ENCODE results near the gene MMP28.

MMP28 gene

DNA sequence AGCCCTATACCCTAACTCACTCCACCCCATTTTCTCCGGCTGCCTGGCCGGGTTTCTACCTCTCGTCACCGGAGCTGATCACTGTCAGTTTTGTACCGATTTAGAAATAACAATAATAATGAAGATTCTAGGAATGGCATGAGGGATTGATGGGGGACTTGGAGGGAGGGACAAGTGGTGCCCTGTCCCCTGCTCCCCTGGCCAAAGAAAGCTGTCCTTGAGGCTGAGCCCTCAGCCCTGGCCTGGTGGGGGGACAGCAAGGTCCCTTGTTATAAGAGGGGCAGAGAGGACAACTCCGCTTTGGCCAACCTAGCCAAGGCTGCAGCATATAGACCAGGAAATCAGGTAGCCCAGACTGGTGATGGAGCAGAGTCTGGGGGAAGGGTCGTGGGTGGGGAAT, 52.9 kb downstream of the MMP28 start:
- TF ChIP-seq, protein P1, sequence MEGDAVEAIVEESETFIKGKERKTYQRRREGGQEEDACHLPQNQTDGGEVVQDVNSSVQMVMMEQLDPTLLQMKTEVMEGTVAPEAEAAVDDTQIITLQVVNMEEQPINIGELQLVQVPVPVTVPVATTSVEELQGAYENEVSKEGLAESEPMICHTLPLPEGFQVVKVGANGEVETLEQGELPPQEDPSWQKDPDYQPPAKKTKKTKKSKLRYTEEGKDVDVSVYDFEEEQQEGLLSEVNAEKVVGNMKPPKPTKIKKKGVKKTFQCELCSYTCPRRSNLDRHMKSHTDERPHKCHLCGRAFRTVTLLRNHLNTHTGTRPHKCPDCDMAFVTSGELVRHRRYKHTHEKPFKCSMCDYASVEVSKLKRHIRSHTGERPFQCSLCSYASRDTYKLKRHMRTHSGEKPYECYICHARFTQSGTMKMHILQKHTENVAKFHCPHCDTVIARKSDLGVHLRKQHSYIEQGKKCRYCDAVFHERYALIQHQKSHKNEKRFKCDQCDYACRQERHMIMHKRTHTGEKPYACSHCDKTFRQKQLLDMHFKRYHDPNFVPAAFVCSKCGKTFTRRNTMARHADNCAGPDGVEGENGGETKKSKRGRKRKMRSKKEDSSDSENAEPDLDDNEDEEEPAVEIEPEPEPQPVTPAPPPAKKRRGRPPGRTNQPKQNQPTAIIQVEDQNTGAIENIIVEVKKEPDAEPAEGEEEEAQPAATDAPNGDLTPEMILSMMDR (IDR thresholded peaks at IDR 0.05): no peak
- H3K27ac ChIP-seq: no peak overlapping the region
- no peaks in the 10 kb centered on the region for H3K36me3 ChIP-seq
- H3K4me1 ChIP-seq: peaks cover 0 to 15% (median 7%) of the 10 kb centered on the region in 4 donors
- intact Hi-C loops (cut with DNase I; ENCODE audit: low total_unique reads): no loop called here
- no peak for DNase-seq
- no peak overlapping the region for H3K4me3 ChIP-seq
- peaks cover 0 to 65% of the 10 kb centered on the region in 2 donors for H3K27me3 ChIP-seq
- H3K9me3 ChIP-seq: no peaks in the 10 kb centered on the region

DNA sequence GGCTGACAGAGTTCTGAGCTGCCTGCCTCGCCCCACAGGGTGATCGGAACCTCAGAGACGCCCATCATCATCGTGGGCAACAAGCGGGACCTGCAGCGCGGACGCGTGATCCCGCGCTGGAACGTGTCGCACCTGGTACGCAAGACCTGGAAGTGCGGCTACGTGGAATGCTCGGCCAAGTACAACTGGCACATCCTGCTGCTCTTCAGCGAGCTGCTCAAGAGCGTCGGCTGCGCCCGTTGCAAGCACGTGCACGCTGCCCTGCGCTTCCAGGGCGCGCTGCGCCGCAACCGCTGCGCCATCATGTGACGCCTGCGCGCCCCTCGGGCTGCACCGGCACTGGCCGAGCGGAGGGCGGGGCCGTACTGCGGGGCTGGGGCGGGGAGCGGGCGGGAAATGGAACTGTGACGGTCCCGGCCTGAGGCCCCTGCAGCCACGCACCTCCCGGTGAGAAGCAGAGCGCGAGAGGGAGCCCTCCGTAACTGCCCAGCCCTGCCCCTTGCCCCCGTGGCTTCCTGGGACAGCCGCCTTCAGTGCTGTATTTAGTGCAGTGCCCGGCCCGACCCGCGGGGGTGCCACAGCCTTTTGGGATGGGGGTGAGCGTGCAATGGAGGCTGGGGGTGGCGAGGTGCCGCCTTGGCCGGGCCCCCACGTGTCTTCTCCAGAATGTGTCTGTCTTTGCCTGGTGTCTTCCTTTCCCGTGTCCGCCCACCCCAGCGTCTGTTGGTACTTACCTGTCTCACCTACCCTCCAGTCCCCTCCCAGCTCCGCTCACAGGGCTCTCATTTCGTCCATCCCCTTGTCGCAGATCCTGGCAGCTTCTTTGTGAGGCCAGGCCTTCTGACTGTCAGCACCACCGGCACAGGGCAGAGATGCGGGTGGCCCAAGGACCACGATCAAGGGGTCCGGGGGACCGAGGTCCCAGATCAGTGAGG, 54.2 kb downstream of the MMP28 start:
- TF ChIP-seq, protein P1 (IDR thresholded peaks at IDR 0.05): no peak
- H3K36me3 ChIP-seq: no peaks in the 10 kb centered on the region
- no peak overlapping the region for H3K27ac ChIP-seq
- DNase-seq: peak in 1 of 2 donors; percentile 60
- H3K9me3 ChIP-seq: no peaks in the 10 kb centered on the region
- H3K4me1 ChIP-seq: peaks cover 0 to 11% (median 7%) of the 10 kb centered on the region in 4 donors
- peaks cover 0 to 55% of the 10 kb centered on the region in 2 donors for H3K27me3 ChIP-seq
- H3K4me3 ChIP-seq: peak overlapping the region in 1 of 2 donors; percentile 22
- intact Hi-C loops (cut with DNase I; ENCODE audit: low total_unique reads): no loop called here

DNA sequence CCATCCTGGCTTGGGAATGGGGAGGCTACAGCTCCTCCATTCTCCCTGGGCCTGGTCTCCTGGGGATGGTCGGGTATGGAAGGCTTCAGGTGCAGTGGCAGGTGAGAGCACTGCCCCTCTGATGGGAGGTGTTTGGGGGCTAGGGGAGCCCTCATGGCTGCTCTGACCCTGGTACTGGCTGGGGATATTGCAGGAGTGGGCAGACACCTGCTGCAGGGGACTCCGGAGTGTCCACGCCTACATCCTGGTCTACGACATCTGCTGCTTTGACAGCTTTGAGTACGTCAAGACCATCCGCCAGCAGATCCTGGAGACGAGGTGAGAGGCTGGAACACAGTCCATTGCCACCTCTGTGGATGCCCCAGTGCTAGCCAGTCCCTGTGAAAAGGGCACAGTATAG, 55.2 kb downstream of the MMP28 start:
- Histone ChIP-seq H3K4me3 (no peak overlapping the region), H3K4me1 (peaks cover 0 to 11% (median 7%) of the 10 kb centered on the region in 4 donors), H3K27me3 (peaks cover 0 to 44% of the 10 kb centered on the region in 2 donors), H3K36me3 (no peaks in the 10 kb centered on the region), H3K27ac (no peak overlapping the region), H3K9me3 (no peaks in the 10 kb centered on the region)
- peak in 1 of 2 donors; percentile 40 for DNase-seq
- TF ChIP-seq, protein P1 (IDR thresholded peaks at IDR 0.05): no peak
- intact Hi-C loops (cut with DNase I; ENCODE audit: low total_unique reads): no loop called here

DNA sequence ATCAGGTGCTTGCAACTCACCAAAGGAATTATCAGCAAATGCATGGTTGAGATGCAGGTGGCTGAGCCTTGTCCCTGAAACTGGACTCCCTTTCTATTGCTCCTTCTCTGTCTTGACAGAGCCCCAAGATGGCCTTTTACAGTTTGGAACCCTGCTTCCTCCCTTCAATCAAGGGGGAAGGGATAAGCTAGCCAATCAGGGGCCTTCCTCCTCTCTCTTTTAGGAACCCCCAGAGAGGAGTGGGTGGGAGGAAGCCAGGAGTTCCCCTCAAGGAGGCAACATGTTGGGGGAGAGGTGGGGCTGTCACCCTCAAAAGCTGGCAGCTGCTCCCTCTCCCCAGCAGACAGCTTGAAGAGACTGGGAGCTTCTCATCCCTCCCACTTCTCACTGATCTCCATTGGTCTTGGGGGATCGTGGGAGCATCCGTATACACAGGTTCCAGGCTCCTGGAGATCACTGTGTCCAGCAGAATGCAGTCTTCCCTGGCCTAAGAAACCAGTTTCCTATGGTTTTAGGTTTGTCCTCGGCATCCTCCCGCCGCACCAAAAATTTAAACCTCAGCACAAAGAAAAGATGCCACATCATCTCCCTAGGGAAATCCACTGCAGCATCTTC, 56.8 kb downstream of the MMP28 start:
- no peaks in the 10 kb centered on the region for H3K9me3 ChIP-seq
- H3K27ac ChIP-seq: no peak overlapping the region
- intact Hi-C loops (cut with DNase I; ENCODE audit: low total_unique reads): no loop called here
- peak in 1 of 2 donors; percentile 19 for DNase-seq
- TF ChIP-seq, protein P1 (IDR thresholded peaks at IDR 0.05): no peak
- H3K36me3 ChIP-seq: no peaks in the 10 kb centered on the region
- peaks cover 0 to 11% (median 7%) of the 10 kb centered on the region in 4 donors for H3K4me1 ChIP-seq
- H3K27me3 ChIP-seq: peaks cover 0 to 30% of the 10 kb centered on the region in 2 donors
- H3K4me3 ChIP-seq: no peak overlapping the region

DNA sequence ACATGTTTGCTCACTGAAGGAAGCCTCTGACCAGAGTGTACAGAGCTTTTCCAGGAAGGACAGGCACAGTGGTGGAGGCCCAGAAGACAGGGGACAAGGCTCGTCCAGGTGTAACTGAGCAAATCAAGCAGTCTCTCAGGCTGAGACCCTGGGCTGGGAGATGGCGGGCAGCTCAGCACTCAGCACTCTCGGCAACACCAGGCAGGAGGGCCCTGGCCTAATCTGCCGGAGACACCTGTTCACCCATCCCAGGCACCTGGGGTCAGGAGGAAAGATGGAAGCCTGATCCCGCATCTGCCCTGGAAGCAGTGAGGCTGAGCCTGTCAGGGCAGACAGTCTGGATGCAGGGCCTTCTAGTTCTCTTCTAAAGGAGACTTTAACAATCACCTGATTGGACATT, 59.2 kb downstream of the MMP28 start:
- Histone ChIP-seq H3K27me3 (peaks cover 0 to 6% of the 10 kb centered on the region in 2 donors), H3K4me1 (peaks cover 0 to 19% (median 14%) of the 10 kb centered on the region in 4 donors), H3K36me3 (no peaks in the 10 kb centered on the region), H3K4me3 (no peak overlapping the region), H3K9me3 (no peaks in the 10 kb centered on the region), H3K27ac (no peak overlapping the region)
- DNase-seq: no peak
- intact Hi-C loops (cut with DNase I; ENCODE audit: low total_unique reads): no loop called here
- TF ChIP-seq, protein P1 (IDR thresholded peaks at IDR 0.05): no peak

All from tibial artery (tissue), 4 donors.